Adrenal gland (tissue), 5 donors: ENCODE results near the gene PLXNA4.

ENCODE experiments used
- CTCF ChIP-seq, 6 experiments: fragments of 450-650 bp in 4 of 6; fragments of 200-600 bp in 2 of 6; sonication (generic) in 1 of 6; IDR thresholded peaks; 1 replicate in 5 of 6; 2 replicates in 1 of 6; pipeline versions ENCODE4 v1.5.1 to v1.8.0; 2016 to 2021; ENCODE audit warnings: antibody characterized with exemption in 6 of 6, mild to moderate bottlenecking in 2 of 6, moderate library complexity in 1 of 6
- POLR2A ChIP-seq, 2 donors: fragments of 450-650 bp; IDR thresholded peaks; one replicate each; pipeline ENCODE4 v1.6.1; 2017; ENCODE audit warnings: antibody characterized with exemption in 2 of 2, mild to moderate bottlenecking in 2 of 2, moderate library complexity in 1 of 2
- donor health status: DM: no; HTN: no; CAD: no.

GRCh38 chr7:132296820-132297219 is 279.4 kb downstream of the PLXNA4 start:
- TF ChIP-seq CTCF (IDR thresholded peaks at IDR 0.05) (no peak), POLR2A (IDR thresholded peaks at IDR 0.05) (no peak)
